ENCODE results near the gene MYO16. TPM values are rescaled to one million over a fixed set of nuclear protein-coding genes. Genes with fewer than 3 reads are reported as not detected.

MYO16 gene
- total RNA-seq, 2 experiments from 2014 or later = not detected

- intact Hi-C loops (cut with DNase I, micrococcal nuclease) = no loop called here
- CTCF ChIA-PET = no interaction called here
- no peak for ATAC-seq
- Mint-ChIP-seq H3K27me3 (peaks cover 4% of the 10 kb centered on the region), H3K4me3 (no peak overlapping the region), H3K9me3 (ENCODE audit: low read depth) (no peaks in the 10 kb centered on the region), H3K4me1 (no peaks in the 10 kb centered on the region), H3K27ac (no peak overlapping the region), H3K36me3 (ENCODE audit: low read depth) (no peaks in the 10 kb centered on the region)
- POLR2A ChIA-PET = no interaction called here
- DNase-seq = no peak
Measured at GRCh38 chr13:108816375-108816774, 187.0 kb downstream of the MYO16 start.

DNA sequence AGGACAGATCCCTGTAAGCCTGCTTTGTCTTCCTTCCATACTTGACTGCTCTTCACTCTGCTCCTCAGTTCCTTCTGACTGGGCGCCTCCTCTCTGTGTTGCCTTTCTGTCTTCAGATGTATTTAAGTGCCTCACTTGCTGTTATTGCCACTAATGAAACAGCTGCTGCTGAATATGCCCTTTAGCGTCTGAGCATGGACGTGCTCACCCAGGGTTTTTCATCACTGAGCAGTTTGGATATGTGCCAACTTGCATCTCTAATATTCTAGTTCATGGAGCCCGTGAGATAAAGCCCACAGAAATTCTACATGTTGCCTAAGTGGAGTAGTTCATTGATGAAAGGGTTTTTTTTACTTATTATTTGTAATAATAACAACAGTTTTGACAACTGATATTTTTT, 198.2 kb downstream of the MYO16 start:
- no peaks in the 10 kb centered on the region for H3K36me3 Mint-ChIP-seq (ENCODE audit: low read depth)
- intact Hi-C loops (cut with DNase I, micrococcal nuclease) = no loop called here
- ChIA-PET POLR2A (no interaction called here), CTCF (interaction anchor here (0.7 kb wide), 1 partner anchor 8 kb away, joined by 3 read pairs; no protein-coding TSS in a partner anchor)
- peaks cover 6% of the 10 kb centered on the region for H3K9me3 Mint-ChIP-seq (ENCODE audit: low read depth)
- no peak overlapping the region for H3K27ac Mint-ChIP-seq
- H3K27me3 Mint-ChIP-seq = peaks cover 2% of the 10 kb centered on the region
- DNase-seq (no peak), ATAC-seq (no peak)
- H3K4me3 Mint-ChIP-seq = no peak overlapping the region
- H3K4me1 Mint-ChIP-seq = no peaks in the 10 kb centered on the region

DNA sequence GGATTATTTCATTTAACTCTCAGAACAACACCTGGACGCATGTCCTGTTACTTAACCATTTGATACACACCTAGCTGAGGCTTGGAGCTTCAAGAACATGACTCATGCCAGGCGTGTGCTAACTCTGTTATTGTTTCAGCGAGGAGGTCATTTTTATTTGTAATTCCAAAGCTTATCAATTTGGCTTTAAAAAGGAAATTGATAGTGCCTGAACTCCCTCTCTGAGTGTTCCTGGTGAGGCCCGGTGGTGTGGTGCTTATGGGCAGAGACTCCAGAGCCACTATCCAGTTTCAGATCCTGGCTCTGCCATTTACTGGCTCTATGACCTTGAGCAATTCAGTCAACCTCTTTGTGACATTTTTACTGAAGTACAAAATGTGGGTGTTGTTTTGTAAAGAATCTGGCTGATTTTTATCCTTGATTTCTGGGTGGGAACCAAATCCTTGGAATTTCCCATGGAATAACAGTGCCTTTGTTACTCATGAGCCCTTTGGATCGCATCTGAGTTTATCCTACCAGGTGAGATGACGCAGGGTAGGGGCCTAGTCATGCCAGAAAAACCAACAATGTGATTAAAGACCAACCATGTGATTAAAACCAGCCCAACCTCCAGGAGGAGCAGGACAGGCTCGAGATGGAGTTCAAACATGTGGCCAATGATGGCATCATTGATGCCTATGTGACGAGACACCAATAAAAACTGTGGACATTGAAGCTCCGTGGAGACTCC, 198.8 kb downstream of the MYO16 start:
- peaks cover 2% of the 10 kb centered on the region for H3K27me3 Mint-ChIP-seq
- H3K9me3 Mint-ChIP-seq (ENCODE audit: low read depth) = peaks cover 6% of the 10 kb centered on the region
- intact Hi-C loops (cut with DNase I, micrococcal nuclease) = no loop called here
- ChIA-PET POLR2A (no interaction called here), CTCF (no interaction called here)
- DNase-seq (no peak), ATAC-seq (no peak)
- H3K27ac Mint-ChIP-seq = no peak overlapping the region
- no peaks in the 10 kb centered on the region for H3K36me3 Mint-ChIP-seq (ENCODE audit: low read depth)
- no peaks in the 10 kb centered on the region for H3K4me1 Mint-ChIP-seq
- H3K4me3 Mint-ChIP-seq = no peak overlapping the region

GRCh38 chr13:108830916-108831315, 201.5 kb downstream of the MYO16 start:
- Mint-ChIP-seq H3K4me1 (no peaks in the 10 kb centered on the region), H3K27ac (no peak overlapping the region)

DNA sequence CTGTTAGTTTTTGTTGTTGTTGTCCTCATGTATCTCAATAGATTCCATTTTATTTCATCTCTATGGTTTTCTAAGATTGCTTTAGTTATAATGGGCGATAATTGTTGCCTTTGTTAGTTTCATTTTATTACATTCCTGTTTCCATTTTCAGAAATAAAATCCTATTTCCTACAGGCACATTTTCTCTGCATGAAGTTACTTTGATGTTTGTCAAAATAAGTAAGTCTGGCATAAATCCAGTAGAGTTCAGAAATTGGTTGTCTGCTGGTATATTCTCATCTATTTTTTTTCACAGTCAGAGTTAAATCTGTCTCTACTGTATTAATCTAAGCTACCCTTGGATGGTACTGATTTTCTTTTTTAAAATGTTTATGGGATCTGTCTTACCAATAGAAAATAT, 204.1 kb downstream of the MYO16 start:
- intact Hi-C loops (cut with DNase I, micrococcal nuclease) = no loop called here
- Mint-ChIP-seq H3K27me3 (peaks cover 2% of the 10 kb centered on the region), H3K36me3 (ENCODE audit: low read depth) (no peaks in the 10 kb centered on the region), H3K27ac (no peak overlapping the region), H3K4me1 (no peaks in the 10 kb centered on the region), H3K9me3 (ENCODE audit: low read depth) (peaks cover 4% of the 10 kb centered on the region), H3K4me3 (no peak overlapping the region)
- DNase-seq = no peak
- ChIA-PET CTCF (no interaction called here), POLR2A (no interaction called here)
- no peak for ATAC-seq

More at GRCh38 chr13:108830916-108831315, 201.5 kb downstream of the MYO16 start:
- ChIA-PET POLR2A (no interaction called here), CTCF (no interaction called here)
- DNase-seq (no peak), ATAC-seq (no peak)
- intact Hi-C loops (cut with DNase I, micrococcal nuclease) = no loop called here
- no peak overlapping the region for H3K4me3 Mint-ChIP-seq
- H3K9me3 Mint-ChIP-seq (ENCODE audit: low read depth) = peaks cover 6% of the 10 kb centered on the region
- peaks cover 4% of the 10 kb centered on the region for H3K27me3 Mint-ChIP-seq
- H3K36me3 Mint-ChIP-seq (ENCODE audit: low read depth) = no peaks in the 10 kb centered on the region

GRCh38 chr13:108834193-108834592, 204.8 kb downstream of the MYO16 start:
- peaks cover 2% of the 10 kb centered on the region for H3K9me3 Mint-ChIP-seq (ENCODE audit: low read depth)
- ATAC-seq (no peak), DNase-seq (no peak)
- no peak overlapping the region for H3K27ac Mint-ChIP-seq
- ChIA-PET CTCF (no interaction called here), POLR2A (no interaction called here)
- peaks cover 2% of the 10 kb centered on the region for H3K27me3 Mint-ChIP-seq
- intact Hi-C loops (cut with DNase I, micrococcal nuclease) = no loop called here
- no peaks in the 10 kb centered on the region for H3K4me1 Mint-ChIP-seq
- H3K36me3 Mint-ChIP-seq (ENCODE audit: low read depth) = no peaks in the 10 kb centered on the region
- H3K4me3 Mint-ChIP-seq = no peak overlapping the region

DNA sequence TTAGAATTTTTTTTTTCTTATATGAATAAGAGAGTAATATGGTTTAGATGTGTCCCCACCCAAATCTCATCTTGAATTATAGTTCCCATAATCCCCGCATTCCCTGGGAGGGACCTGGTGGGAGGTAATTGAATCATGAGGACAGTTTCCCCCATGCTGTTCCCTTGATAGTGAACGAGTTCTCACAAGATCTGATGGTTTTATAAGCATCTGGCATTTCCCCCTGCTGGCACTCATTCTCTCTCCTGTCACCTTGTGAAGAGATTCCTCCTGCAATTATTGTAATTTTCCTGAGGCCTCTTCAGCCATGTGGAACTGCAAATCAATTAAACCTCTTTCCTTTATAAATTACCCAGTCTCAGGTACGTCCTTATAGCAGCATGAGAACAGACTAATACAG, 205.7 kb downstream of the MYO16 start:
- Mint-ChIP-seq H3K27ac (no peak overlapping the region), H3K4me1 (no peaks in the 10 kb centered on the region), H3K36me3 (ENCODE audit: low read depth) (no peaks in the 10 kb centered on the region), H3K27me3 (peaks cover 2% of the 10 kb centered on the region), H3K9me3 (ENCODE audit: low read depth) (no peaks in the 10 kb centered on the region), H3K4me3 (no peak overlapping the region)
- intact Hi-C loops (cut with DNase I, micrococcal nuclease) = no loop called here
- DNase-seq (no peak), ATAC-seq (no peak)
- ChIA-PET POLR2A (no interaction called here), CTCF (no interaction called here)

GRCh38 chr13:108850691-108851090, 221.3 kb downstream of the MYO16 start:
- peaks cover 9% of the 10 kb centered on the region for H3K27me3 Mint-ChIP-seq
- no peak overlapping the region for H3K4me3 Mint-ChIP-seq
- no peaks in the 10 kb centered on the region for H3K4me1 Mint-ChIP-seq
- ATAC-seq (no peak), DNase-seq (no peak)
- ChIA-PET POLR2A (interaction anchor here (0.6 kb wide), 1 partner anchor 496 kb away, joined by 3 read pairs; no protein-coding TSS in a partner anchor), CTCF (interaction anchor here (1.0 kb wide), 1 partner anchor 9 kb away, joined by 3 read pairs; no protein-coding TSS in a partner anchor)
- intact Hi-C loops (cut with DNase I, micrococcal nuclease) = no loop called here
- H3K27ac Mint-ChIP-seq = no peak overlapping the region
- no peaks in the 10 kb centered on the region for H3K9me3 Mint-ChIP-seq (ENCODE audit: low read depth)
- no peaks in the 10 kb centered on the region for H3K36me3 Mint-ChIP-seq (ENCODE audit: low read depth)

GRCh38 chr13:108851660-108852059, 222.2 kb downstream of the MYO16 start:
- Mint-ChIP-seq H3K4me3 (no peak overlapping the region), H3K9me3 (ENCODE audit: low read depth) (no peaks in the 10 kb centered on the region), H3K4me1 (no peaks in the 10 kb centered on the region), H3K27ac (no peak overlapping the region), H3K27me3 (peaks cover 11% of the 10 kb centered on the region), H3K36me3 (ENCODE audit: low read depth) (no peaks in the 10 kb centered on the region)
- ATAC-seq = no peak
- ChIA-PET POLR2A (no interaction called here), CTCF (no interaction called here)
- no peak for DNase-seq
- intact Hi-C loops (cut with DNase I, micrococcal nuclease) = no loop called here

GRCh38 chr13:108853031-108853430, 223.6 kb downstream of the MYO16 start:
- ATAC-seq (no peak), DNase-seq (no peak)
- Mint-ChIP-seq H3K36me3 (ENCODE audit: low read depth) (no peaks in the 10 kb centered on the region), H3K27ac (no peak overlapping the region), H3K27me3 (peaks cover 13% of the 10 kb centered on the region), H3K4me3 (no peak overlapping the region), H3K4me1 (no peaks in the 10 kb centered on the region), H3K9me3 (ENCODE audit: low read depth) (no peaks in the 10 kb centered on the region)
- ChIA-PET POLR2A (no interaction called here), CTCF (interaction anchor here (0.7 to 1.0 kb wide), 2 partner anchors 11 to 77 kb away, joined by 3 read pairs; no protein-coding TSS in a partner anchor)
- intact Hi-C loops (cut with DNase I, micrococcal nuclease) = no loop called here

GRCh38 chr13:108855737-108856387, 226.5 kb downstream of the MYO16 start:
- ChIA-PET POLR2A (no interaction called here), CTCF (no interaction called here)
- Mint-ChIP-seq H3K27me3 (peaks cover 9% of the 10 kb centered on the region), H3K4me1 (no peaks in the 10 kb centered on the region), H3K27ac (no peak overlapping the region), H3K36me3 (ENCODE audit: low read depth) (no peaks in the 10 kb centered on the region), H3K4me3 (no peak overlapping the region), H3K9me3 (ENCODE audit: low read depth) (no peaks in the 10 kb centered on the region)
- no peak for DNase-seq
- intact Hi-C loops (cut with DNase I, micrococcal nuclease) = no loop called here
- ATAC-seq = no peak

DNA sequence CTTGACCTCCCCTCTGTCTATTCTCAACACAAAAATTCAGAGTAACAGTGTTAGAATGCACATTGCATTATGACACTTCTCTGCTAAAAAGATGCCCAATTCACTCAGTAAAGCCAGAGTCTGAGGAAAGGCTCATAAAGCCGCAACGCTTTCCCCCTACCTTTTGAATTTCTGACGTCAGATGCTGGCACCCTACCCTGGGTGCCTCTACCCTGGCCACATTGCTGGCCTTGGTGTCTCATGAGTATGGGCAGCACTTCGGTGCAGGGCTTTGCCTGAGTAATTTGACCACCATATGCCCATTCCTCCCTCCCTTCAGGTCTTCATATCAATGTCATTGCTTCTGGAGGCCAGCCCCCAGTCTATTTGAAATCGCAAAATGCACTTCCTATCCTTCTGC, 229.3 kb downstream of the MYO16 start:
- Mint-ChIP-seq H3K27ac (no peak overlapping the region), H3K9me3 (ENCODE audit: low read depth) (no peaks in the 10 kb centered on the region), H3K36me3 (ENCODE audit: low read depth) (no peaks in the 10 kb centered on the region), H3K4me1 (no peaks in the 10 kb centered on the region), H3K4me3 (no peak overlapping the region), H3K27me3 (peaks cover 7% of the 10 kb centered on the region)
- ATAC-seq (no peak), DNase-seq (no peak)
- intact Hi-C loops (cut with DNase I, micrococcal nuclease) = no loop called here
- ChIA-PET POLR2A (no interaction called here), CTCF (no interaction called here)

Data from activated CD4-positive, alpha-beta T cell treated with anti-CD3 and anti-CD28 coated beads for 36 hours (primary cell).